ACC112 (cell line): ENCODE results near the gene BMP6.
A peak's percentile ranks its signal among the peaks of the same experiment; 100 is the strongest.

Source experiments
- H2AFZ ChIP-seq: fragments of 200-600 bp; sonication (generic); one replicate; pipeline ENCODE4 v1.6.0; 2017; ENCODE audit warnings: antibody characterized with exemption, low read length; ENCODE audit not compliant: unreplicated experiment
- H3K27ac ChIP-seq: fragments of 200-600 bp; sonication (generic); 2 replicates; pipeline ENCODE4 v1.5.1; 2014; ENCODE audit warnings: low read depth, mild to moderate bottlenecking, antibody characterized with exemption, low read length, moderate library complexity
- H3K27me3 ChIP-seq: fragments of 200-600 bp; sonication (generic); 2 replicates; pipeline ENCODE4 v1.6.1; 2014; ENCODE audit warnings: mild to moderate bottlenecking, antibody characterized with exemption, low read length, moderate library complexity, mixed read lengths; ENCODE audit not compliant: insufficient read depth
- H3K36me3 ChIP-seq: fragments of 200-600 bp; sonication (generic); 2 replicates; pipeline ENCODE4 v1.6.1; 2016; ENCODE audit warnings: mild to moderate bottlenecking, antibody characterized with exemption, low read length, moderate library complexity, mixed read lengths; ENCODE audit not compliant: insufficient read depth
- H3K4me1 ChIP-seq: fragments of 200-600 bp; sonication (generic); one replicate; pipeline ENCODE4 v1.6.1; 2016; ENCODE audit warnings: low read length, mixed read lengths; ENCODE audit not compliant: insufficient read depth, unreplicated experiment, control insufficient read depth
- H3K4me3 ChIP-seq: fragments of 200-600 bp; sonication (generic); 2 replicates; pipeline ENCODE4 v1.5.1; 2014; ENCODE audit warnings: mild to moderate bottlenecking, low read depth, low read length
- H3K79me2 ChIP-seq: fragments of 200-600 bp; sonication (generic); one replicate; pipeline ENCODE4 v1.6.0; 2016; ENCODE audit warnings: low read length; ENCODE audit not compliant: control insufficient read depth, unreplicated experiment, insufficient read depth

The BMP6 gene

GRCh38 chr6:7747433-7747832, 21.5 kb downstream of the BMP6 start:
- Histone ChIP-seq H3K4me3 (no peak overlapping the region), H3K36me3 (no peaks in the 10 kb centered on the region), H3K27me3 (no peaks in the 10 kb centered on the region), H3K4me1 (no peaks in the 10 kb centered on the region), H3K79me2 (no peaks in the 10 kb centered on the region), H2AFZ (no peak overlapping the region), H3K27ac (no peak overlapping the region)

GRCh38 chr6:7747901-7748504, 22.1 kb downstream of the BMP6 start:
- H3K36me3 ChIP-seq: no peaks in the 10 kb centered on the region
- no peaks in the 10 kb centered on the region for H3K4me1 ChIP-seq
- no peak overlapping the region for H3K27ac ChIP-seq
- no peak overlapping the region for H3K4me3 ChIP-seq
- H3K27me3 ChIP-seq: no peaks in the 10 kb centered on the region
- H2AFZ ChIP-seq: no peak overlapping the region
- H3K79me2 ChIP-seq: no peaks in the 10 kb centered on the region

DNA sequence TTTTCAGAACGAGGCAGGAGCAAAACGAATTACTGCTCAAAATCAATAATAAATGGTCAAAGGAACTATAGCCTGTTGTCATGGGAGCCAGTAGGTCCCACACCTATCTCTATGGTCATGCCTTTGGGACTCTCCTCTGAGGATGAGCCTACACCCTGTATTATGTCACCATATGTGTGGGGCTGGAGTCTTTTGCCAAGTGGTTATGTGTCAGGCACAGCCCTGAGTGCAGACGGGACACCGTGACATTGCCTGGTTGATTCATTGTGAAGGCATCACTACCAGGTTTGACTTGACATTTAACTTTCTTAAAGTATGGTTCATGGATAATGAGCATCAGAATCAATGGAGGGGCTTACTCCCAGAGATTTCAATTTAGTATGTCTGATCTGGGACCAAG, 23.6 kb downstream of the BMP6 start:
- Histone ChIP-seq H3K36me3 (no peaks in the 10 kb centered on the region), H3K4me1 (no peaks in the 10 kb centered on the region), H2AFZ (no peak overlapping the region), H3K27ac (no peak overlapping the region), H3K4me3 (no peak overlapping the region), H3K27me3 (0 out of 2 replicates have a peak, but pooled peaks cover 5% of the 10 kb centered on the region), H3K79me2 (no peaks in the 10 kb centered on the region)

DNA sequence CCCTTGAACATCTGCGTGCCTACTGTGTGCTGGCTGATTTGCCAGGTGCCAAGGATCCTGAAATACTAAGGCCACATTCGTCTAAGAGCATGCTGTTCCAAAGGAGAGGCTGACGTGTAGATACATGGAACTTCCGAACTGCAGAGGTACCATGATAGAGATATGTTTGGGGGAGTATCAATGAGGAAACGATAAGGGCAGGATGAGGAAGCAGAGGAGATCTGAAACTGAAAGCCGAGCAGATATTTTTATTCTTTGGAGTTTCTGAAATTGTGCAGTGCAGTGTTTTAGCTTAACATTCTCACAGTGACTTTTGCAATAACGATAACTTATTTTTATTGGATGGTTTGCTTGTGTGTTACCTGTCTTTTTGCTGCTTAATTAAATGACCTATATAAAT, 24.3 kb downstream of the BMP6 start:
- no peaks in the 10 kb centered on the region for H3K79me2 ChIP-seq
- H3K36me3 ChIP-seq: no peaks in the 10 kb centered on the region
- no peak overlapping the region for H3K27ac ChIP-seq
- no peak overlapping the region for H3K4me3 ChIP-seq
- 0 out of 2 replicates have a peak, but pooled peaks cover 5% of the 10 kb centered on the region for H3K27me3 ChIP-seq
- H3K4me1 ChIP-seq: no peaks in the 10 kb centered on the region
- H2AFZ ChIP-seq: no peak overlapping the region

DNA sequence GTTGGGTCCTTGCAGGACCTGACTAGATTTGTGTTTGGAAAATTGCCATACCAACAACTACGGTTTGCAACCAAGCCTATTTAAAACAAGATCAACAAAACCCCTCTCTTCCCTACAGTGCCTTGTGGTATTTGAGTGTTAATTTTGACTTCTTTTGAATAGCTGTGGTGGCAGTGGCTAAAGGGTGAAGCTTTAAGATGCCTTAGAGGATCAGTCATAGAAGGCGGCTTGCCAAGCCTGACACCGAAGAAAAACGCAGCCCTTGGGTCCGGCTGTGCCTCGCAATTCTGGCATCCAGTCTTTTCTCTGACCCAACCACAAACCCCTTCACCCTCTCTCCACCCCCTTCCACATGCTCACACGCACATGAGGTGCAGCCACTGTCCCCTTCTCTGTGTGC, 32.6 kb downstream of the BMP6 start:
- Histone ChIP-seq H2AFZ (no peak overlapping the region), H3K36me3 (no peaks in the 10 kb centered on the region), H3K4me3 (no peak overlapping the region), H3K79me2 (no peaks in the 10 kb centered on the region), H3K27me3 (peaks cover 6% of the 10 kb centered on the region; the same call in 1 of the 2 replicates), H3K4me1 (peaks cover 15% of the 10 kb centered on the region), H3K27ac (0 out of 2 replicates have a peak overlapping the region, but pooled peaks have one; percentile 3)

DNA sequence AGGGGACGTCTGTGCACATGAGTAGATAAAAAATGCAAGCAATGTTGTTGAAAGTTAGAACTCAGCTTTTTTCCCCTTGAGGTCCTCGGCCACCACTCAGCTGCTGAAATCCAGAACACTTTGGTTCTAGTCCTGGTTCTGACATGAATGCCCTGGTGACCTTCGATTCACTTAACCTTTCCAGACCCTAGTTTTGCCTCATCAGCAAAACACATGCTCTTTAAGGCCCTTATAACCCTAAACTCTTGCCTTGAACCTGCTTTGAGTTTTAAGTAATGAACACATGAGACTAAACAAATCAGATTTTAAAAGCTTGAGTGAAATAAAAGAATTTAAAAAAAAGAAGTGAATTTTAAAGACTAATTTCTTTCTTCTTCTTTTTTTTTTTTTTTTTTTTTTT, 33.4 kb downstream of the BMP6 start:
- H3K36me3 ChIP-seq: no peaks in the 10 kb centered on the region
- no peak overlapping the region for H2AFZ ChIP-seq
- peaks cover 15% of the 10 kb centered on the region for H3K4me1 ChIP-seq
- no peak overlapping the region for H3K4me3 ChIP-seq
- H3K27me3 ChIP-seq: peaks cover 5% of the 10 kb centered on the region; the same call in 1 of the 2 replicates
- no peak overlapping the region for H3K27ac ChIP-seq
- no peaks in the 10 kb centered on the region for H3K79me2 ChIP-seq

DNA sequence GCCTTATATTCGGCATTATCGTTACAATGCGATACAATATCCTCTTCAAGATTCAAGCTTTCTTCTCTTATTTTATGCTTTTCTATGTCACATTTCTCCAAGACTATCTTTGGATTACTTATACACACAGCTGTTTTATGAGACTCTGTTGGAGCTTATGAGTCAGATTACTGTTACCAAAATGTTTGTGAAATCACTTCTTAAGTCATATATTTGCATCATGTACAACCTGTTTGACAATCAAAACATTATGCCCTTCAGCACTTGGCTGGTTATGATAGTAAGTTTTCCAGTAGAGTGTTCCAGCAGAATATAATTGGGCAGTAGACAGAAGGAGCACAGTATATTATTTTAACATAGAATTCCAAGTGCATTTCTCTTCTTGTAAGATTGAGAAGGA, 35.2 kb downstream of the BMP6 start:
- H3K4me3 ChIP-seq: no peak overlapping the region
- H3K27me3 ChIP-seq: peaks cover 5% of the 10 kb centered on the region; the same call in 1 of the 2 replicates
- no peaks in the 10 kb centered on the region for H3K36me3 ChIP-seq
- H2AFZ ChIP-seq: no peak overlapping the region
- H3K79me2 ChIP-seq: no peaks in the 10 kb centered on the region
- H3K27ac ChIP-seq: no peak overlapping the region
- peaks cover 19% of the 10 kb centered on the region for H3K4me1 ChIP-seq

DNA sequence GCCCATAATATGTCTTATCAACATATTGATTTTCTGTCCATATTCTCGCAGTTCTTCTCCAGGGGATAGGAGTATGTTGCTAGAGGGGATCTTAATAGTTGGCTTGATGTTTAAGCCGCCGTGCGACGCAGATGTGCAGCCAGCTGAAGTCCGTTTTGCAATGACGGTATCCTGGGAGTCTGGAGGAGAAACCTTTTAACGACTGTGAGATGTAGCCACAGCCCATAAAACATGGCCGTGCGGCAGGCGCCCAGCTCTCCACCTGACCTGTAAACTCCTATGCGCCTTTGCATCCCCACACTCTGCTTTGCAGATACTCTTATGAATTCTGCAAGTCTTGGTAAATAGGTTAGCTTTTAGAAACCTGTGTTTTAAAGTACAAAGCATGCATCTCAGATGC, 36.9 kb downstream of the BMP6 start:
- no peak overlapping the region for H2AFZ ChIP-seq
- no peak overlapping the region for H3K27ac ChIP-seq
- peaks cover 16% of the 10 kb centered on the region for H3K4me1 ChIP-seq
- no peaks in the 10 kb centered on the region for H3K36me3 ChIP-seq
- no peak overlapping the region for H3K4me3 ChIP-seq
- H3K79me2 ChIP-seq: no peaks in the 10 kb centered on the region
- H3K27me3 ChIP-seq: no peaks in the 10 kb centered on the region

GRCh38 chr6:7763881-7764280, 38.0 kb downstream of the BMP6 start:
- no peak overlapping the region for H3K4me3 ChIP-seq

GRCh38 chr6:7765575-7766325, 39.9 kb downstream of the BMP6 start:
- H3K4me1 ChIP-seq: peaks cover 19% of the 10 kb centered on the region
- H3K27ac ChIP-seq: no peak overlapping the region
- no peak overlapping the region for H2AFZ ChIP-seq
- no peaks in the 10 kb centered on the region for H3K36me3 ChIP-seq
- H3K27me3 ChIP-seq: no peaks in the 10 kb centered on the region
- H3K4me3 ChIP-seq: no peak overlapping the region
- no peaks in the 10 kb centered on the region for H3K79me2 ChIP-seq

More at GRCh38 chr6:7763881-7764280, 38.0 kb downstream of the BMP6 start:
- Histone ChIP-seq H2AFZ (no peak overlapping the region), H3K27me3 (no peaks in the 10 kb centered on the region), H3K4me1 (peaks cover 7% of the 10 kb centered on the region), H3K79me2 (no peaks in the 10 kb centered on the region), H3K36me3 (no peaks in the 10 kb centered on the region), H3K27ac (no peak overlapping the region)

DNA sequence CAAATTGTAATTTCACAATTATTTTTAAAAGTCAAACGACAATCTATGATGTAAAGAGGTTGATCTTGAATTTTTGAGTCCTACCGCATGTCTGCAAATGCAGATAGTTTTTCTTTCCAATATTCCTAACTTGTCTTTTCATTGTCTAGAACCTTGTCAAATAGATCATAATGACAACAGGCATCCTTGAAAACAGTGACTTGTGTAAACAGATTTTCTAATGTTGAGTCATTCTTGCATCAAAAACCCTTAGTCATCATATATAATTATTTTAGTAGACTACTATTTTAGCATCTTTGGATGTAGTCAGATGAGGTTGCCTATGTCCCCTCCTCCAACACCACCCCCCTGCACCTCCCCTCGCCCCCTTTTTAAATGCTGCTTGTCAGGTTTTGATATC, 43.8 kb downstream of the BMP6 start:
- Histone ChIP-seq H3K4me3 (no peak overlapping the region), H3K27me3 (0 out of 2 replicates have a peak, but pooled peaks cover 2% of the 10 kb centered on the region), H3K79me2 (no peaks in the 10 kb centered on the region), H3K36me3 (no peaks in the 10 kb centered on the region), H3K27ac (peak overlapping the region; percentile 38), H3K4me1 (peaks cover 22% of the 10 kb centered on the region), H2AFZ (no peak overlapping the region)
